ENCODE data around the gene CLHC1. TPM values are rescaled to one million over a fixed set of nuclear protein-coding genes. Genes with fewer than 3 reads are reported as not detected.

Gene CLHC1
- total RNA-seq, 2 donors from 2014 or later = 6.5 to 8.1 TPM

Other genes starting within 250 kb of the CLHC1 start
- gene RTN4, start 181.8 kb downstream of the CLHC1 start, total RNA-seq = 100 to 1,000 TPM; 237 to 280 TPM
- 100 to 1,000 TPM; 656 to 661 TPM for gene RPS27A, start 395 bp upstream of the CLHC1 start, total RNA-seq
- gene MTIF2, start 36.9 kb upstream of the CLHC1 start, total RNA-seq = 10 to 100 TPM; 38.9 to 47.1 TPM
- 10 to 100 TPM in 1 of 2 donors, 1 to 10 TPM in 1; 5.5 to 13.4 TPM for gene CCDC88A, start 187.6 kb upstream of the CLHC1 start, total RNA-seq